Endothelial cell of umbilical vein (primary cell): ENCODE data around the gene TMEM18.
"Not testable (repeated sequence)": the region's sequence is repeated elsewhere in the genome, so short reads cannot be mapped to it uniquely, and the experiment has no call there.

Source experiments
- CTCF ChIP-seq, 2 donors: IDR thresholded peaks; 1 replicate in 1 of 2; 2 replicates in 1 of 2; pipeline ENCODE4 v1.5.1; 2011; ENCODE audit warnings: low read length in 2 of 2, mild to moderate bottlenecking in 2 of 2, moderate library complexity in 2 of 2, control low read depth in 1 of 2, inconsistent platforms in 1 of 2, low read depth in 1 of 2; ENCODE audit not compliant: insufficient read depth in 1 of 2; ENCODE audit errors: extremely low read depth in 1 of 2
- EZH2 ChIP-seq: IDR thresholded peaks from 2 replicates; pipeline ENCODE4 v1.6.1; 2012; ENCODE audit warnings: borderline replicate concordance, low read depth, mild to moderate bottlenecking, moderate library complexity, low read length, inconsistent platforms; ENCODE audit not compliant: severe bottlenecking
- MYC ChIP-seq: IDR thresholded peaks from one replicate; pipeline ENCODE4 v1.6.1; 2011; ENCODE audit warnings: mild to moderate bottlenecking, low read depth, low read length
- POLR2A ChIP-seq: IDR thresholded peaks from 2 replicates; pipeline ENCODE4 v1.6.1; 2012; ENCODE audit warnings: low read depth, mild to moderate bottlenecking, control low read depth, low read length
- POLR2AphosphoS5 ChIP-seq: IDR thresholded peaks from 2 replicates; pipeline ENCODE4 v1.6.1; 2012; ENCODE audit warnings: low read depth, mild to moderate bottlenecking, control low read depth, low read length, moderate library complexity; ENCODE audit not compliant: insufficient read depth

GRCh38 chr2:684913-685312 lies 7.7 kb upstream of the TMEM18 start:
- TF ChIP-seq POLR2A; CTCF (IDR thresholded peaks at IDR 0.05; ENCODE audit: extremely low read depth in 1 of 2, insufficient read depth in 1 of 2, low read depth in 1 of 2, low read length in 2 of 2); POLR2AphosphoS5; EZH2; MYC: not testable (repeated sequence)
